Activated T-helper 9 cell treated with anti-CD3 and anti-CD28 coated beads, Interleukin-2, amount 50 U/mL, for 16 hours (primary cell): ENCODE results near the gene DR1.

Experiments used
- DNase-seq: peaks from one replicate; pipeline ENCODE4 v3.0.0-alpha.2; 2020; ENCODE audit warnings: low read depth

The DR1 gene

GRCh38 chr1:93345633-93346420 lies at the start of gene DR1:
TSS of gene DR1 (plus strand) at chr1:93345907. CDS start at chr1:93346646, 739 bp downstream.
- peak; percentile 87 for DNase-seq

GRCh38 chr1:93296555-93297154 lies 49.1 kb upstream of the DR1 start:
- DNase-seq: no peak

GRCh38 chr1:93301131-93301530 lies 44.6 kb upstream of the DR1 start:
- no peak for DNase-seq

GRCh38 chr1:93302078-93302477 lies 43.6 kb upstream of the DR1 start:
- no peak for DNase-seq

GRCh38 chr1:93304716-93305138 lies 41.0 kb upstream of the DR1 start:
- DNase-seq: no peak

GRCh38 chr1:93306920-93307319 lies 38.8 kb upstream of the DR1 start:
- DNase-seq: no peak

GRCh38 chr1:93313026-93313425 lies 32.7 kb upstream of the DR1 start:
- DNase-seq: no peak

- no peak for DNase-seq
Observed at GRCh38 chr1:93317207-93317606, 28.5 kb upstream of the DR1 start.

GRCh38 chr1:93317943-93318342 lies 27.8 kb upstream of the DR1 start:
- DNase-seq: no peak

- DNase-seq: no peak
Observed at GRCh38 chr1:93321720-93322119, 24.0 kb upstream of the DR1 start.

GRCh38 chr1:93322349-93322748 lies 23.4 kb upstream of the DR1 start:
- no peak for DNase-seq

GRCh38 chr1:93323185-93323820 lies 22.4 kb upstream of the DR1 start:
- no peak for DNase-seq

GRCh38 chr1:93324486-93325464 lies 20.9 kb upstream of the DR1 start:
- no peak for DNase-seq

- DNase-seq: no peak
Observed at GRCh38 chr1:93328809-93329760, 16.6 kb upstream of the DR1 start.

- no peak for DNase-seq
Observed at GRCh38 chr1:93330196-93330595, 15.5 kb upstream of the DR1 start.

GRCh38 chr1:93330617-93331016 lies 15.1 kb upstream of the DR1 start:
- no peak for DNase-seq

GRCh38 chr1:93331412-93331811 lies 14.3 kb upstream of the DR1 start:
- DNase-seq: no peak

- no peak for DNase-seq
Observed at GRCh38 chr1:93332368-93332767, 13.3 kb upstream of the DR1 start.

GRCh38 chr1:93338387-93339146 lies 7.1 kb upstream of the DR1 start:
- no peak for DNase-seq

- no peak for DNase-seq
Observed at GRCh38 chr1:93339171-93339697, 6.5 kb upstream of the DR1 start.
